Cerebellar nuclear complex (tissue), 1 donor: ENCODE results near the gene RSPO4.
"Not testable (repeated sequence)": the region's sequence is repeated elsewhere in the genome, so short reads cannot be mapped to it uniquely, and the experiment has no call there.

ENCODE experiments used
- DNase-seq, 2 experiments: peaks; one replicate each; lab custom pipeline; 2025; lab: John Stamatoyannopoulos, UW

The RSPO4 gene

GRCh38 chr20:1003920-1004697 lies 2.0 kb upstream of the RSPO4 start:
- DNase-seq: no peak

- no peak for DNase-seq
Observed at GRCh38 chr20:1002682-1003561, 811 bp upstream of the RSPO4 start.

GRCh38 chr20:1001116-1001515 lies 995 bp downstream of the RSPO4 start:
- no peak for DNase-seq

GRCh38 chr20:998231-998830 lies 3.8 kb downstream of the RSPO4 start:
- no peak for DNase-seq

GRCh38 chr20:997486-997885 lies 4.6 kb downstream of the RSPO4 start:
- no peak for DNase-seq

GRCh38 chr20:997016-997415 lies 5.1 kb downstream of the RSPO4 start:
- DNase-seq: no peak

GRCh38 chr20:995170-995569 lies 6.9 kb downstream of the RSPO4 start:
- DNase-seq: no peak

- DNase-seq: no peak
Observed at GRCh38 chr20:992801-993535, 9.1 kb downstream of the RSPO4 start.

GRCh38 chr20:991850-992249 lies 10.3 kb downstream of the RSPO4 start:
- DNase-seq: no peak

- no peak for DNase-seq
Observed at GRCh38 chr20:990293-990959, 11.7 kb downstream of the RSPO4 start.

- no peak for DNase-seq
Observed at GRCh38 chr20:988272-988671, 13.8 kb downstream of the RSPO4 start.

GRCh38 chr20:987677-988076 lies 14.4 kb downstream of the RSPO4 start:
- DNase-seq: no peak

GRCh38 chr20:986733-987355 lies 15.3 kb downstream of the RSPO4 start:
- no peak for DNase-seq

GRCh38 chr20:984994-985393 lies 17.1 kb downstream of the RSPO4 start:
- not testable (repeated sequence) for DNase-seq

- DNase-seq: no peak
Observed at GRCh38 chr20:982754-983153, 19.4 kb downstream of the RSPO4 start.

- no peak for DNase-seq
Observed at GRCh38 chr20:977021-977420, 25.1 kb downstream of the RSPO4 start.

GRCh38 chr20:976033-976432 lies 26.1 kb downstream of the RSPO4 start:
- no peak for DNase-seq

GRCh38 chr20:973785-974194 lies 28.3 kb downstream of the RSPO4 start:
- no peak for DNase-seq

GRCh38 chr20:972256-972655 lies 29.9 kb downstream of the RSPO4 start:
- no peak for DNase-seq

GRCh38 chr20:971346-971745 lies 30.8 kb downstream of the RSPO4 start:
- no peak for DNase-seq

GRCh38 chr20:969868-970267 lies 32.2 kb downstream of the RSPO4 start:
- no peak for DNase-seq
